IMR-90 (cell line): ENCODE results near the gene FER.

Experiments used
- CTCF ChIP-seq: conservative IDR thresholded peaks from 2 replicates; pipeline ENCODE4 v1.5.1; 2012; ENCODE audit warnings: mild to moderate bottlenecking, low read depth, low read length, improper control_type of control experiment
- MAFK ChIP-seq: IDR thresholded peaks from 2 replicates; pipeline ENCODE4 v1.6.1; 2012; ENCODE audit warnings: low read depth, low read length, improper control_type of control experiment
- RFX5 ChIP-seq: IDR thresholded peaks from 2 replicates; pipeline ENCODE4 v1.8.0; 2012; ENCODE audit warnings: low read depth, mild to moderate bottlenecking, low read length, moderate library complexity
- SMC3 ChIP-seq: fragments of 150-350 bp; IDR thresholded peaks from 2 replicates; pipeline ENCODE4 v1.6.1; 2016; ENCODE audit warnings: low read depth, mild to moderate bottlenecking, antibody characterized with exemption, low read length, moderate library complexity

DNA sequence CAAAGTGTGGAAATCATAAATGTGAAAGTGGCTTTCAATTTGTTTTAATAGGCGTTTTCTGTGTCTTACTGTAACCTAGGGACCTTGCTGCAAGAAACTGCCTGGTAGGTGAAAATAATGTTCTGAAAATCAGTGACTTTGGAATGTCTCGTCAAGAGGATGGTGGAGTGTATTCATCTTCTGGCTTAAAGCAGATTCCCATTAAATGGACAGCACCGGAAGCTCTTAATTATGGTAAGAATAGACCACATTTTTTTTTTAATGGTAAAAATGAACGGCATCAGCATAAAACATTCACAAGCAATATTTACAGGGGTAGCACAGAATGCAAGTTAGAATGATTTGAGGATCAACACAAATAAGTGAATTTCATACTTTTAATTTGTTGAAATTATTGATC is 433.0 kb downstream of the FER start:
- TF ChIP-seq CTCF = no peak
- no peak for TF ChIP-seq RFX5
- no peak for TF ChIP-seq SMC3
- no peak for TF ChIP-seq MAFK
